GM10266 (cell line): ENCODE measurements around the gene IGSF8.

ENCODE experiments used
- DNase-seq: peaks from one replicate; pipeline ENCODE4 v3.0.0; 2012; ENCODE audit errors: extremely low spot score
- CTCF ChIP-seq: IDR thresholded peaks from 2 replicates; pipeline ENCODE4 v1.5.1; 2012; ENCODE audit warnings: mild to moderate bottlenecking, low read depth; ENCODE audit not compliant: control insufficient read depth, insufficient read depth; ENCODE audit errors: missing control alignments

The IGSF8 gene

GRCh38 chr1:160045653-160046052 is 52.8 kb downstream of the IGSF8 start:
- no peak for DNase-seq
- no peak for TF ChIP-seq CTCF

GRCh38 chr1:160043543-160043942 is 54.9 kb downstream of the IGSF8 start:
- no peak for DNase-seq
- no peak for TF ChIP-seq CTCF
